ENCODE results near the gene FAM20C.
"Not testable (repeated sequence)": the region's sequence is repeated elsewhere in the genome, so short reads cannot be mapped to it uniquely, and the experiment has no call there.

The FAM20C gene

GRCh38 chr7:240146-240676 is 47.8 kb downstream of the FAM20C start:
- in situ Hi-C loops (cut with HindIII; ENCODE audit: low sequenced_read_pairs), result no loop called here

- in situ Hi-C loops (cut with HindIII; ENCODE audit: low sequenced_read_pairs), result no loop called here
These were observed 48.6 kb downstream of the FAM20C start for GRCh38 chr7:240887-241421.

- in situ Hi-C loops (cut with HindIII; ENCODE audit: low sequenced_read_pairs), result no loop called here
These were observed 49.1 kb downstream of the FAM20C start for GRCh38 chr7:241513-241912.

- in situ Hi-C loops (cut with HindIII; ENCODE audit: low sequenced_read_pairs), result not testable (repeated sequence)
These were observed 50.6 kb downstream of the FAM20C start for GRCh38 chr7:242826-243579.

- in situ Hi-C loops (cut with HindIII; ENCODE audit: low sequenced_read_pairs), result not testable (repeated sequence)
These were observed 51.2 kb downstream of the FAM20C start for GRCh38 chr7:243580-243978.

DNA sequence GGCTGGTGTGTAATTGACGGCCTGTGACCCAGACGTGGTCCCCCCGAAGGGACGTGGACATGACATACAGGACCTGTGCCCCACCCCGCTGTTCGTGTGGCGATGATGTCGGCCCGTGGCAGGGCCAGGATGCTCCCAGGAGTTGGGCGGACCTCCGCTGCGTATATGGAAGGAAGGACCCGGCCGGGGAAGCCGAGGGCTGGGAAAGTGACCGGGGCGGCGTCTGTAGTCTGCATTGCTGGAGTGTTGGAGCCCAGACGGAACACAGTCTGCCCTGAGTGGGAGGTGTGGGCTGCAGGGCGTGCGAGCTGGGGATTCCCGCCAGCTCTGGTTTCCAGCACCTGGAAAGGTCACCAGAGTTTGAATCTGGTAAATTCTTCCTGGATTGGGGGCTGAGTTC is 52.6 kb downstream of the FAM20C start:
- in situ Hi-C loops (cut with HindIII; ENCODE audit: low sequenced_read_pairs), result no loop called here

GRCh38 chr7:245574-246295 is 53.4 kb downstream of the FAM20C start:
- in situ Hi-C loops (cut with HindIII; ENCODE audit: low sequenced_read_pairs), result no loop called here

- in situ Hi-C loops (cut with HindIII; ENCODE audit: low sequenced_read_pairs), result no loop called here
These were observed 54.1 kb downstream of the FAM20C start for GRCh38 chr7:246451-246850.

DNA sequence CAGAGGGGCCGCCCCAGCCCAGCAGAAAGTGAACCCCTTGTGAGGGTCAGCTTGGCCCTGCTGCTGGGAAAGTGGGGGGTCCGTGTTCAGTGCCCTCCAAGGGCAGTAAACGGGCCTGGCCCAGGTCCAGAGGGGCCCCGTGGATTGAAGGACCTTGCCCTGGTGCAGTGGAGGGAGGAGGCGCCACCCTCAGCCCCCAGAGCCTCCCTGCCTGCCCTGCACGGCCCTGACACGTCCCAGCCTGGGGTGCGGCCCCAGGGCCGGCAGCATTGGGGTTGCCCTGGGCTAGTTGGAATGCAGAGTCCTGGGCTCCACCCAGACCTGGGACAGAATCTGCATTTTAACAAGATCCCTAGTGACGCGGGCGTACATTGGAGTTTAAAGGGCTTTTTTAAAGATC is 54.8 kb downstream of the FAM20C start:
- in situ Hi-C loops (cut with HindIII; ENCODE audit: low sequenced_read_pairs), result no loop called here

- in situ Hi-C loops (cut with HindIII; ENCODE audit: low sequenced_read_pairs), result no loop called here
These were observed 55.3 kb downstream of the FAM20C start for GRCh38 chr7:247636-248035.

- in situ Hi-C loops (cut with HindIII; ENCODE audit: low sequenced_read_pairs), result no loop called here
These were observed 56.5 kb downstream of the FAM20C start for GRCh38 chr7:248732-249435.

DNA sequence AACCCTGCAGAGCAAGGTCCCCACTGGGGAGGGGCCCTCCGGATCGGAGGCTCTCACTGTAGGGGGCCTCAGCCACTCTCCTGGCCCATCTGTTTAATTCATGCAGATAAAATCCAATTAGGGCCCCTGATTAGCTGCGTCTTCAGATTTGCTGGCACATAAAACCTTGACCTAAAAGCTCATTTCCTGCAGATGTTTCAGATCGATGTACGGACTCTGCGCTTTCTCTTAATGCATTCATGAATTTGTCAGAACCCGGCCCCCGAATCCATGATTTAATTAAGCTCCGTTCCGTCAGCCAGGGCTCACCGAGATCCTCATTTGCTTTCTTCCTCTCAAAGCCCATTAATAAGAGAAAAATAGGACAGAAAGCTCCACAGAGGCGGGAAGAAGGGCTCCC is 57.6 kb downstream of the FAM20C start:
- in situ Hi-C loops (cut with HindIII; ENCODE audit: low sequenced_read_pairs), result no loop called here

DNA sequence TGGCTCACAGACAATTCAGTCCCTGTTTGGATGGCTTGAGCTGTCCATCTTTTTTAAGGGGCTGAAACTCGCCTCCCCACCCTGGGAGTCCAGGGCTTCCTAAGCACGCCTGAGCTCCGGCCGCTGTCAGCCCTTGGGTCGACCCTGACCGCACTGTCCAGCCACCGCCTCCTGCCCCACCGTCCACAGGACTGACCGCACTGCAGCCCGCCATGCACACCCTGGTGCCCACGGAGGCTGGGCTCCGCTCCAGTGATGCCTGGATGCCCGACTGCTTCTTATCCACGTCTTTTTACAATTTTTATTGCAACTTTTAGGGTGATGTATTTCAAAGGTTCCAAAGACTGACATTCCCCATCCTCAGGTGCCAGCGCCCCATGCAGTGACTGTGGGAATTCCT is 58.2 kb downstream of the FAM20C start:
- in situ Hi-C loops (cut with HindIII; ENCODE audit: low sequenced_read_pairs), result no loop called here

DNA sequence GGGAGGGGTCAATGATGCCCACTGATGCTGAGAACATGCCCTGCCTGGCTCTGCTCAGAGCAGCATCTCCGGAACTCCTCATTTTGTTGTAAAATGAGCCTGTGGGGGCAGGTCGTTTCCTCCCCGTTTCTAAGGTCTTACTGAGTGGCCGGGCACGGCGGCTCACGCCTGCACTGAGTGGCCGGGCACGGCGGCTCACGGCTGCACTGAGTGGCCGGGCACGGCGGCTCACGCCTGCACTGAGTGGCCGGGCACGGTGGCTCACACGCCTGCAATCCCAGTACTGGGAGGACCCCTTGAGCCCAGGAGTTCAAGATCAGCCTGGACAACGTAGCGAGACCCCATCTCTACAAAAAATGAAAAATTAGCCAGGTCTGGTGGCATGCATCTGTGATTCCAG is 58.6 kb downstream of the FAM20C start:
- in situ Hi-C loops (cut with HindIII; ENCODE audit: low sequenced_read_pairs), result no loop called here

DNA sequence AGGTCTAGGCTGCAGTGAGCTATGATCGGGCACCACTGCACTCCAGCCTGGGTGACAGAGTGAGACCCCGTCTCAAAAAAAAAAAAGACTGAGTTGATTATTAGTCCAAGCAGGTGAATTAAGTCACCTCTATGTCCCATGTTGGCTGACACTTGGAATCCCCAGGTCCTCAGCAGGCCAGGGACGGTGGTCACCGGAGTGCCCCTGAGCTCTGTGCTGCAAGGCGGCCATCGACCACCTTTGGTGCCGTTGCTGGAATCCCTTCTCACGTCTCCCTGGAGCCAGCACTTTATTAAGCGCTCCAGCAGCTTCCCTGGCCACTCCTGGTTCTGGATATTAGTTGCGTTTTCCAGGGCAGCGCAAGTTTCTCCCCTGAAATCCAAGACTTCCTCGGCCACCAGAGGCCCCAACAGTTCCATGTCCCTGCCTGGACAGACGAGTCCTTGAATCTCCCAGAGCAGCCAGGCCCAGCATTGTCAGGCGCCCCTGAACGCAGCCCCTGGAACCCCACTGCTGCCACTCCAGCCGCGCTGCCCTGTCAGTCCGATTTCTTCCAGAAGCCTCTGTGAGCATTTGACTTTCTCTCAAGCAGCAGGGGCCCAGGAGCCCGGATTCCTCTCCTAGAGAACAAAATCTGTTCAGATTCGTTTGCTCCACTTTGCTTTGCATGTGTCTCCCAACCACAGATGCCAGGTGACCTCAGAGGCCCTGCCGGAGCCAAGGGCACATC is 59.2 kb downstream of the FAM20C start:
- in situ Hi-C loops (cut with HindIII; ENCODE audit: low sequenced_read_pairs), result no loop called here

GRCh38 chr7:252216-252965 is 60.0 kb downstream of the FAM20C start:
- in situ Hi-C loops (cut with HindIII; ENCODE audit: low sequenced_read_pairs), result no loop called here

GRCh38 chr7:252981-253380 is 60.6 kb downstream of the FAM20C start:
- in situ Hi-C loops (cut with HindIII; ENCODE audit: low sequenced_read_pairs), result no loop called here

- in situ Hi-C loops (cut with HindIII; ENCODE audit: low sequenced_read_pairs), result no loop called here
These were observed 61.4 kb downstream of the FAM20C start for GRCh38 chr7:253581-254336.

GRCh38 chr7:254337-255037 is 62.1 kb downstream of the FAM20C start:
- in situ Hi-C loops (cut with HindIII; ENCODE audit: low sequenced_read_pairs), result no loop called here
